B cell (primary cell): ENCODE results near the gene PCIF1. TPM values are rescaled to one million over a fixed set of nuclear protein-coding genes. Genes with fewer than 3 reads are reported as not detected.

Experiments used
- ATAC-seq: fragments of 200-7000 bp; cut with Tn5 transposase; one replicate; pipeline ENCODE4 v1.10.0; 2021; ENCODE audit warnings: low read depth, mild to moderate bottlenecking, moderate number of reproducible peaks, moderate library complexity
- CTCF ChIA-PET: fragments of 350-600 bp; sonication (Branson Sonifier 250); formaldehyde crosslinking; loops from one replicate; lab custom pipeline; 2021; ENCODE audit warnings: antibody characterized with exemption, inconsistent platforms; lab: Charles Lee
- POLR2A ChIA-PET: fragments of 350-600 bp; sonication (Branson Sonifier 250); formaldehyde crosslinking; loops from one replicate; lab custom pipeline; 2021; ENCODE audit warnings: antibody characterized with exemption; lab: Charles Lee
- DNase-seq: peaks from one replicate; pipeline ENCODE4 v3.0.0; 2013
- H2AFZ ChIP-seq: 2 replicates; pipeline ENCODE4 v1.6.1; 2012; ENCODE audit warnings: mild to moderate bottlenecking, low read depth, low read length; ENCODE audit not compliant: insufficient read depth, poor library complexity, severe bottlenecking
- H3K27ac ChIP-seq, 2 donors: 1 replicate in 1 of 2; 2 replicates in 1 of 2; pipeline ENCODE4 v1.5.1; 2012 to 2013; ENCODE audit warnings: low read length in 2 of 2, mild to moderate bottlenecking in 2 of 2, moderate library complexity in 1 of 2
- H3K27me3 ChIP-seq, 4 experiments: fragments of 200-600 bp in 1 of 4; sonication (generic) in 1 of 4; replicated peaks in 1 of 4; 1 replicate in 2 of 4; 2 replicates in 2 of 4; pipeline versions ENCODE4 v1.6.1 to v1.7.0; 2013 to 2016; ENCODE audit warnings: low read length in 3 of 4, mild to moderate bottlenecking in 2 of 4, mixed read lengths in 1 of 4, moderate library complexity in 1 of 4; ENCODE audit not compliant: insufficient read depth in 4 of 4, control insufficient read depth in 3 of 4; ENCODE audit errors: control extremely low read depth in 1 of 4
- H3K36me3 ChIP-seq, 2 experiments: replicated peaks in 1 of 2; 1 replicate in 1 of 2; 2 replicates in 1 of 2; pipeline versions ENCODE4 v1.6.1 to v1.7.1; 2013; ENCODE audit warnings: low read length in 1 of 2; ENCODE audit not compliant: insufficient read depth in 2 of 2, control insufficient read depth in 1 of 2; ENCODE audit errors: control extremely low read depth in 1 of 2, extremely low read depth in 1 of 2
- H3K4me1 ChIP-seq, 2 donors: fragments of 200-600 bp in 1 of 2; sonication (generic) in 1 of 2; 1 replicate in 1 of 2; 2 replicates in 1 of 2; pipeline versions ENCODE4 v1.5.1 to v1.6.1; 2013 to 2017; ENCODE audit warnings: low read length in 2 of 2; ENCODE audit not compliant: control insufficient read depth in 2 of 2, insufficient read depth in 2 of 2
- H3K4me2 ChIP-seq: replicated peaks from 2 replicates; pipeline ENCODE3; 2012; ENCODE audit warnings: mild to moderate bottlenecking, low read depth, low read length; ENCODE audit not compliant: poor library complexity, severe bottlenecking
- H3K4me3 ChIP-seq, 5 experiments: fragments of 200-600 bp in 1 of 5; sonication (generic) in 1 of 5; 1 replicate in 3 of 5; 2 replicates in 2 of 5; pipeline versions ENCODE4 v1.5.1 to v1.7.0; 2011 to 2016; ENCODE audit warnings: low read length in 4 of 5, mild to moderate bottlenecking in 4 of 5, low read depth in 2 of 5, control low read depth in 1 of 5, moderate library complexity in 1 of 5; ENCODE audit not compliant: insufficient read depth in 1 of 5; ENCODE audit errors: control extremely low read depth in 1 of 5, extremely low read depth in 1 of 5
- H3K79me2 ChIP-seq: fragments of 200-600 bp; sonication (generic); one replicate; pipeline ENCODE4 v1.6.0; 2016; ENCODE audit warnings: low read length; ENCODE audit not compliant: control insufficient read depth, insufficient read depth
- H3K9ac ChIP-seq: fragments of 200-600 bp; sonication (generic); 2 replicates; pipeline ENCODE4 v1.6.1; 2017; ENCODE audit warnings: mild to moderate bottlenecking, low read length, moderate library complexity
- H3K9me3 ChIP-seq, 3 donors: one replicate each; pipeline versions ENCODE4 v1.6.1 to v1.7.1; 2013; ENCODE audit warnings: low read length in 2 of 3; ENCODE audit not compliant: control insufficient read depth in 2 of 3, insufficient read depth in 1 of 3; ENCODE audit errors: control extremely low read depth in 1 of 3
- H4K20me1 ChIP-seq: 2 replicates; pipeline ENCODE4 v1.6.0; 2012; ENCODE audit warnings: mild to moderate bottlenecking, low read length; ENCODE audit not compliant: insufficient read depth, control insufficient read depth, poor library complexity, severe bottlenecking
- H3K27ac Mint-ChIP-seq: one replicate; pipeline ENCODE4 v1.8.0; 2021; ENCODE audit warnings: mixed read lengths
- H3K27me3 Mint-ChIP-seq: one replicate; pipeline ENCODE4 v1.8.0; 2021; ENCODE audit warnings: mixed read lengths
- H3K4me1 Mint-ChIP-seq: one replicate; pipeline ENCODE4 v1.8.0; 2021; ENCODE audit warnings: mixed read lengths
- H3K4me3 Mint-ChIP-seq: one replicate; pipeline ENCODE4 v1.8.0; 2021; ENCODE audit warnings: mixed read lengths
- H3K9me3 Mint-ChIP-seq: one replicate; pipeline ENCODE4 v1.8.0; 2022; ENCODE audit warnings: mixed read lengths; ENCODE audit not compliant: insufficient read depth
- CTCF ChIP-seq: fragments of 200-600 bp; IDR thresholded peaks from one replicate; pipeline ENCODE4 v1.8.0; 2022; ENCODE audit warnings: antibody characterized with exemption, mild to moderate bottlenecking
- EZH2 ChIP-seq: IDR thresholded peaks from 2 replicates; pipeline ENCODE4 v1.6.1; 2012; ENCODE audit warnings: borderline replicate concordance, low read depth, mild to moderate bottlenecking, moderate library complexity, low read length; ENCODE audit not compliant: insufficient read depth, poor library complexity, severe bottlenecking
- WGBS: methylation state at CpG from one replicate; pipeline ENCODE4 v1.1.5; 2013; ENCODE audit warnings: missing lambda C conversion rate; ENCODE audit not compliant: insufficient coverage; 5-methylcytosine and 5-hydroxymethylcytosine counted together
- intact Hi-C: fragments of 100-400 bp; cut with micrococcal nuclease; formaldehyde crosslinking; loops from one replicate; pipeline ENCODE4 v1.10.0; 2022
- polyA plus RNA-seq: library from polyadenylated mRNA; depleted of rRNA; stranded (reverse); fragments of >200 nt; gene quantifications from 2 replicates; pipeline ENCODE4 v1.2.3, GENCODE V29; 2012
- total RNA-seq, 2 donors: library from RNA; stranded (reverse); fragments of 120-200 nt in 1 of 2; gene quantifications; 1 replicate in 1 of 2; 2 replicates in 1 of 2; pipeline versions ENCODE4 v1.2.3 to v1.2.4, GENCODE V29; 2013 to 2022

Gene PCIF1
- total and polyA plus RNA-seq, 2 donors (not counting 1 experiment from before 2014, with no cell fraction given): 74.2 to 79.2 TPM

DNA sequence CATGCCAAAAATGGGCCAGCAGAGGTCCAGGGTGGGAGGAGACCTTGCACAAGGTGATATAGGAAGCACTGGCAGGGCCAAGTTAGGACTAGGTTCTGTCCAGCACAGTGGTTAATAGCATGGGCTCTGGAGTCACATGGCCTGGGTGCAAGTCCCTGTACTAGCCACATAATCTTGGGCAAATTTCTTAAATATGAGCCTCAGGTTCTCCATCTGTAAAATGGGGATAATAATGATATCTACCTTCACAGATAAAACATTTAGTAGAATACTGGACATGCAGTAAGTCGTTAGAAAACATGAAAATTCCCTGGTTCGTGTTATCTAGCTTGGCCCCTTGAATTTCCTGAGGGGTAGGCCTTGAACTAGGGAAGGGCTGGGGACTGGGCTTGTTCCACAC is 37.2 kb upstream of the PCIF1 start:
- no peaks in the 10 kb centered on the region for H3K79me2 ChIP-seq
- H3K27ac ChIP-seq: no peak overlapping the region
- H2AFZ ChIP-seq: no peak overlapping the region
- Mint-ChIP-seq H3K4me3 (no peak overlapping the region), H3K27me3 (no peaks in the 10 kb centered on the region), H3K4me1 (peaks cover 13% of the 10 kb centered on the region), H3K27ac (no peak overlapping the region), H3K9me3 (no peaks in the 10 kb centered on the region)
- H3K36me3 ChIP-seq: peaks cover 0 to 26% of the 10 kb centered on the region in 2 experiments
- WGBS: no CpG with 5 or more reads among the region's 2 CpGs
- TF ChIP-seq CTCF (no peak), EZH2 (no peak)
- H3K9me3 ChIP-seq: no peaks in the 10 kb centered on the region
- no peaks in the 10 kb centered on the region for H4K20me1 ChIP-seq
- ChIA-PET POLR2A (no interaction called here), CTCF (interaction anchor here (0.7 kb wide), 1 partner anchor 98 kb away, joined by 3 read pairs; no protein-coding TSS in a partner anchor)
- H3K9ac ChIP-seq: no peak overlapping the region
- H3K4me3 ChIP-seq: no peak overlapping the region
- H3K4me2 ChIP-seq: no peak overlapping the region
- H3K27me3 ChIP-seq: no peaks in the 10 kb centered on the region
- ATAC-seq: no peak
- DNase-seq: no peak
- peaks cover 10 to 12% of the 10 kb centered on the region in 2 donors for H3K4me1 ChIP-seq
- intact Hi-C loops: no loop called here

GRCh38 chr20:45897692-45898091 is 36.8 kb upstream of the PCIF1 start:
- no peak overlapping the region for H3K4me3 Mint-ChIP-seq
- no peaks in the 10 kb centered on the region for H3K9me3 Mint-ChIP-seq
- TF ChIP-seq CTCF (no peak), EZH2 (no peak)
- no peak overlapping the region for H2AFZ ChIP-seq
- H3K4me1 ChIP-seq: peaks cover 6 to 11% of the 10 kb centered on the region in 2 donors
- H3K27me3 Mint-ChIP-seq: no peaks in the 10 kb centered on the region
- WGBS: 98% methylated on average over 7 of the region's 7 CpGs
- DNase-seq: no peak
- no peak for ATAC-seq
- no peak overlapping the region for H3K27ac Mint-ChIP-seq
- H3K4me3 ChIP-seq: no peak overlapping the region
- no peak overlapping the region for H3K27ac ChIP-seq
- CTCF ChIA-PET: no interaction called here
- POLR2A ChIA-PET: no interaction called here
- no peaks in the 10 kb centered on the region for H3K79me2 ChIP-seq
- no peaks in the 10 kb centered on the region for H3K9me3 ChIP-seq
- intact Hi-C loops: no loop called here
- H3K4me1 Mint-ChIP-seq: peaks cover 12% of the 10 kb centered on the region
- peaks cover 0 to 26% of the 10 kb centered on the region in 2 experiments for H3K36me3 ChIP-seq
- H3K27me3 ChIP-seq: no peaks in the 10 kb centered on the region
- no peaks in the 10 kb centered on the region for H4K20me1 ChIP-seq
- no peak overlapping the region for H3K4me2 ChIP-seq
- no peak overlapping the region for H3K9ac ChIP-seq
